ENCODE results near the gene MAST4.
"Not testable (repeated sequence)": the region's sequence is repeated elsewhere in the genome, so short reads cannot be mapped to it uniquely, and the experiment has no call there.

DNA sequence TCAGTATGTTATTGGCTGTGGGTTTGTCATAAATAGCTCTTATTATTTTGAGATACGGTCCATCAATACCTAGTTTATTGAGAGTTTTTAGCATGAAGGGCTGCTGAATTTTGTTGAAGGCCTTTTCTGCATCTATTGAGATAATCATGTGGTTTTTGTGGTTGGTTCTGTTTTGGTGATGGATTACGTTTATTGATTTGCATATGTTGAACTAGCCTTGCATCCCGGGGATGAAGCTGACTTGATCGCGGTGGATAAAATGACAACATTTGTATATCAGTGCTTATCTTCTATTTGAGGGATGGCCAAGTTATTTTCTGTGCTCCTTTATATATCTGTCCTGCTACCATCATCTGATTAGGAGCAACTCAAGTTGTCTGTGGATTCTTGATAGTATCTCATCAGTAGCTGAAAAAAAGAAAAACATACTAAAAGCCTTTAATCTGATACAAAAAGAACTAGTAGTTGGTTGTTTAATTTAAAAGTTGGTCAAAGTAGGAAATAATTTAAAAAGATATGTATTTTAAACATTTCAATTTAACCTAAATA, 531.2 kb downstream of the MAST4 start:
- TF ChIP-seq, protein P1, sequence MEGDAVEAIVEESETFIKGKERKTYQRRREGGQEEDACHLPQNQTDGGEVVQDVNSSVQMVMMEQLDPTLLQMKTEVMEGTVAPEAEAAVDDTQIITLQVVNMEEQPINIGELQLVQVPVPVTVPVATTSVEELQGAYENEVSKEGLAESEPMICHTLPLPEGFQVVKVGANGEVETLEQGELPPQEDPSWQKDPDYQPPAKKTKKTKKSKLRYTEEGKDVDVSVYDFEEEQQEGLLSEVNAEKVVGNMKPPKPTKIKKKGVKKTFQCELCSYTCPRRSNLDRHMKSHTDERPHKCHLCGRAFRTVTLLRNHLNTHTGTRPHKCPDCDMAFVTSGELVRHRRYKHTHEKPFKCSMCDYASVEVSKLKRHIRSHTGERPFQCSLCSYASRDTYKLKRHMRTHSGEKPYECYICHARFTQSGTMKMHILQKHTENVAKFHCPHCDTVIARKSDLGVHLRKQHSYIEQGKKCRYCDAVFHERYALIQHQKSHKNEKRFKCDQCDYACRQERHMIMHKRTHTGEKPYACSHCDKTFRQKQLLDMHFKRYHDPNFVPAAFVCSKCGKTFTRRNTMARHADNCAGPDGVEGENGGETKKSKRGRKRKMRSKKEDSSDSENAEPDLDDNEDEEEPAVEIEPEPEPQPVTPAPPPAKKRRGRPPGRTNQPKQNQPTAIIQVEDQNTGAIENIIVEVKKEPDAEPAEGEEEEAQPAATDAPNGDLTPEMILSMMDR (conservative IDR thresholded peaks at IDR 0.05; ENCODE audit: low read depth, low read length), result not testable (repeated sequence)
- not testable (repeated sequence) for TF ChIP-seq POLR2A (IDR thresholded peaks at IDR 0.05; ENCODE audit: low read depth, low read length); RAD21 (IDR thresholded peaks at IDR 0.05; ENCODE audit: low read length); CHD1 (IDR thresholded peaks at IDR 0.05; ENCODE audit: low read depth, low read length); FOS (IDR thresholded peaks at IDR 0.05; ENCODE audit: low read depth, low read length); SMC3 (IDR thresholded peaks at IDR 0.05; ENCODE audit: low read depth, low read length); NFE2L2 (IDR thresholded peaks at IDR 0.05; ENCODE audit: low read depth, low read length); MXI1 (IDR thresholded peaks at IDR 0.05; ENCODE audit: borderline replicate concordance, low read depth, low read length); BHLHE40 (IDR thresholded peaks at IDR 0.05; ENCODE audit: low read depth, low read length); RFX5 (IDR thresholded peaks at IDR 0.05; ENCODE audit: low read depth, low read length); CEBPB (IDR thresholded peaks at IDR 0.05; ENCODE audit: low read depth, low read length); MAZ (IDR thresholded peaks at IDR 0.05; ENCODE audit: borderline replicate concordance, low read depth, low read length)
- TF ChIP-seq, protein P2, sequence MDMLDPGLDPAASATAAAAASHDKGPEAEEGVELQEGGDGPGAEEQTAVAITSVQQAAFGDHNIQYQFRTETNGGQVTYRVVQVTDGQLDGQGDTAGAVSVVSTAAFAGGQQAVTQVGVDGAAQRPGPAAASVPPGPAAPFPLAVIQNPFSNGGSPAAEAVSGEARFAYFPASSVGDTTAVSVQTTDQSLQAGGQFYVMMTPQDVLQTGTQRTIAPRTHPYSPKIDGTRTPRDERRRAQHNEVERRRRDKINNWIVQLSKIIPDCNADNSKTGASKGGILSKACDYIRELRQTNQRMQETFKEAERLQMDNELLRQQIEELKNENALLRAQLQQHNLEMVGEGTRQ (IDR thresholded peaks at IDR 0.05; ENCODE audit: low read depth, low read length), result not testable (repeated sequence)
- TF ChIP-seq, protein P3, sequence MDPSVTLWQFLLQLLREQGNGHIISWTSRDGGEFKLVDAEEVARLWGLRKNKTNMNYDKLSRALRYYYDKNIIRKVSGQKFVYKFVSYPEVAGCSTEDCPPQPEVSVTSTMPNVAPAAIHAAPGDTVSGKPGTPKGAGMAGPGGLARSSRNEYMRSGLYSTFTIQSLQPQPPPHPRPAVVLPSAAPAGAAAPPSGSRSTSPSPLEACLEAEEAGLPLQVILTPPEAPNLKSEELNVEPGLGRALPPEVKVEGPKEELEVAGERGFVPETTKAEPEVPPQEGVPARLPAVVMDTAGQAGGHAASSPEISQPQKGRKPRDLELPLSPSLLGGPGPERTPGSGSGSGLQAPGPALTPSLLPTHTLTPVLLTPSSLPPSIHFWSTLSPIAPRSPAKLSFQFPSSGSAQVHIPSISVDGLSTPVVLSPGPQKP (IDR thresholded peaks at IDR 0.05; ENCODE audit: borderline replicate concordance, low read depth, low read length), result not testable (repeated sequence)

Measured in IMR-90 (cell line).